A673 (cell line): Measurements from ENCODE around the gene CACNG5. TPM values are rescaled to one million over a fixed set of nuclear protein-coding genes. Genes with fewer than 3 reads are reported as not detected.

Experiments used
- BruUV-seq: library from RNA; stranded (reverse); fragments of 400-500 nt; replicated peaks from 2 replicates; lab custom pipeline; 2021; lab: Mats Ljungman, UMichigan
- CTCF ChIA-PET: fragments of 300-600 bp; sonication (Branson Sonifier 250); formaldehyde crosslinking; loops from one replicate; lab custom pipeline; 2022; ENCODE audit warnings: antibody characterized with exemption; lab: Charles Lee
- POLR2A ChIA-PET: fragments of 300-600 bp; sonication (Branson Sonifier 250); formaldehyde crosslinking; loops from one replicate; lab custom pipeline; 2022; ENCODE audit warnings: antibody characterized with exemption; ENCODE audit not compliant: low non-redundant PET; lab: Charles Lee
- DNase-seq: peaks from one replicate; pipeline ENCODE4 v3.0.0-alpha.2; 2015; ENCODE audit warnings: low spot score
- H3K27ac ChIP-seq: fragments of 200-600 bp; sonication (generic); 2 replicates; pipeline ENCODE4 v1.5.1; 2016; ENCODE audit warnings: mixed run types, low read depth, mild to moderate bottlenecking, mixed read lengths, antibody characterized with exemption, low read length; ENCODE audit not compliant: poor library complexity, severe bottlenecking
- H3K27me3 ChIP-seq: fragments of 200-600 bp; sonication (generic); replicated peaks from 2 replicates; pipeline ENCODE4 v1.6.1; 2017; ENCODE audit warnings: mixed run types, low read depth, mild to moderate bottlenecking, mixed read lengths, antibody characterized with exemption, low read length; ENCODE audit not compliant: insufficient read depth, poor library complexity
- H3K36me3 ChIP-seq: fragments of 200-600 bp; sonication (generic); 2 replicates; pipeline ENCODE4 v1.6.1; 2016; ENCODE audit warnings: mixed run types, mild to moderate bottlenecking, mixed read lengths, antibody characterized with exemption, low read length; ENCODE audit not compliant: insufficient read depth, poor library complexity, severe bottlenecking
- H3K4me1 ChIP-seq: fragments of 200-600 bp; sonication (generic); 2 replicates; pipeline ENCODE4 v1.6.1; 2017; ENCODE audit warnings: mixed run types, mild to moderate bottlenecking, mixed read lengths, antibody characterized with exemption, low read length; ENCODE audit not compliant: insufficient read depth, poor library complexity, severe bottlenecking
- H3K4me3 ChIP-seq: fragments of 200-600 bp; sonication (generic); 2 replicates; pipeline ENCODE4 v1.5.1; 2016; ENCODE audit warnings: low read depth, mixed run types, mild to moderate bottlenecking, mixed read lengths, low read length; ENCODE audit not compliant: poor library complexity, severe bottlenecking
- H3K9me3 ChIP-seq: fragments of 200-600 bp; sonication (generic); 2 replicates; pipeline ENCODE4 v1.6.1; 2016; ENCODE audit warnings: mixed run types, low read depth, mild to moderate bottlenecking, mixed read lengths, antibody characterized with exemption, low read length; ENCODE audit not compliant: poor library complexity, severe bottlenecking
- EZH2 ChIP-seq: fragments of 200-600 bp; sonication (generic); IDR thresholded peaks from 2 replicates; pipeline ENCODE4 v1.6.1; 2017; ENCODE audit warnings: borderline replicate concordance, low read depth, mild to moderate bottlenecking, mixed read lengths, antibody characterized with exemption, low read length; ENCODE audit not compliant: poor library complexity, severe bottlenecking
- intact Hi-C: fragments of 100-400 bp; cut with micrococcal nuclease; formaldehyde crosslinking; loops from one replicate; pipeline ENCODE4 v1.10.0; 2022; ENCODE audit not compliant: unreplicated experiment
- total RNA-seq: library from RNA; stranded (reverse); gene quantifications from 2 replicates; pipeline ENCODE4 v1.2.3, GENCODE V29; 2021
- TF ChIP-seq, protein P1 (sequence below): fragments of 300-800, 200-600 bp; sonication (generic); conservative IDR thresholded peaks from 2 replicates; pipeline ENCODE4 v1.5.1; 2017; ENCODE audit warnings: low read depth, mild to moderate bottlenecking, antibody characterized with exemption, low read length, moderate library complexity, mixed read lengths

CACNG5 gene
- total RNA-seq, 1 experiment from 2014 or later = 0.88 TPM

DNA sequence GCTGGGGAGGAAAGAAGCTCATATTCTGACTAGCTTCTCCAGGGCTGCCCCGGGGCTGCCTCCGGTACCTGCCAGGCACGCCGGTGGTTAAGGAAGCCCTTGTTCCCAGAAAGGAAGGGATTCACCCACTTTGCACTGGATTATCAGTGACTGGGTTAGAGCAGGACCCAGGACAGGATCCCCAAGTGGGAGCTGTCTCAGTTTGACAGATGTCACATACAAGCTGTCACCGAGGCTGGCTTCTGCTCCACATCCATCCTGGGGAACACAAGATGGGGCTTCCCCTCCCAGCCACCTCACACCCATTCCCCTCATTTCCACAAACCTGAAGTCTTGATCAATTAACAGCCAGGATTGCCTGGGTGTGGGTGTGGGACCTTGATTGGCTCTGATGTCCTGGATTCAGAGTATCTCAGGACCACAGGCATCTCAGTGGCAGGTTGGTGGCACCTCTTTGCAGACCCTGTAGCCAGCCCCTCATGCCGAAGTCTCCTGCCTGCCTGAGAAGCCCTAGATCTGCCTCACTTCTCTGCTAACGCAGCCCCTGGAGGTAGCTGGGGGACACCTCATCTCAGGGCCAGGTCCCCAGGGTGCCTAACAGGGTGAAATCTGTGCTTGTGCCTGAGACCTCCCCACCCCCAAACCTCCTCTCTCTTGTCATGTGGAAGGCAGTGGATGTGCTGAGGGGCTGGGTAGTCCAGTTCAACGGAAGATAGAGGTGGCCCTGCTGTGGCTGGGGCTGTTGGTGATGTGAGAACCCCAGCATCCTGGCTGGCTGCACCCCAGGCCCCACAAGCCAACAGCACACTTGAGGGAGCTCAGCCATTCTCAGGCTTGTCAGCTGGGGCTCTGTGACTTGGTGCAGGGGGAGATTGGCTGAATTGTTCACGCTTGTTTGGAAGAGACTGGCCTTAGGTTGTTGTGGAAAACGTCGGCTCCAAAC, 1.4 kb downstream of the CACNG5 start:
- H3K4me3 ChIP-seq = no peak overlapping the region
- no peak for TF ChIP-seq EZH2
- TF ChIP-seq, protein P1, sequence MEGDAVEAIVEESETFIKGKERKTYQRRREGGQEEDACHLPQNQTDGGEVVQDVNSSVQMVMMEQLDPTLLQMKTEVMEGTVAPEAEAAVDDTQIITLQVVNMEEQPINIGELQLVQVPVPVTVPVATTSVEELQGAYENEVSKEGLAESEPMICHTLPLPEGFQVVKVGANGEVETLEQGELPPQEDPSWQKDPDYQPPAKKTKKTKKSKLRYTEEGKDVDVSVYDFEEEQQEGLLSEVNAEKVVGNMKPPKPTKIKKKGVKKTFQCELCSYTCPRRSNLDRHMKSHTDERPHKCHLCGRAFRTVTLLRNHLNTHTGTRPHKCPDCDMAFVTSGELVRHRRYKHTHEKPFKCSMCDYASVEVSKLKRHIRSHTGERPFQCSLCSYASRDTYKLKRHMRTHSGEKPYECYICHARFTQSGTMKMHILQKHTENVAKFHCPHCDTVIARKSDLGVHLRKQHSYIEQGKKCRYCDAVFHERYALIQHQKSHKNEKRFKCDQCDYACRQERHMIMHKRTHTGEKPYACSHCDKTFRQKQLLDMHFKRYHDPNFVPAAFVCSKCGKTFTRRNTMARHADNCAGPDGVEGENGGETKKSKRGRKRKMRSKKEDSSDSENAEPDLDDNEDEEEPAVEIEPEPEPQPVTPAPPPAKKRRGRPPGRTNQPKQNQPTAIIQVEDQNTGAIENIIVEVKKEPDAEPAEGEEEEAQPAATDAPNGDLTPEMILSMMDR = no peak
- H3K27ac ChIP-seq = no peak overlapping the region
- POLR2A ChIA-PET = no interaction called here
- DNase-seq = no peak
- H3K36me3 ChIP-seq = no peaks in the 10 kb centered on the region
- peaks cover 17% of the 10 kb centered on the region for H3K4me1 ChIP-seq
- CTCF ChIA-PET = interaction anchor here (0.5 kb wide), 1 partner anchor 552 kb away, joined by 5 read pairs; no protein-coding TSS in a partner anchor
- intact Hi-C loops = no loop called here
- H3K27me3 ChIP-seq = no peaks in the 10 kb centered on the region
- no TSS peak for BruUV-seq
- no peaks in the 10 kb centered on the region for H3K9me3 ChIP-seq

DNA sequence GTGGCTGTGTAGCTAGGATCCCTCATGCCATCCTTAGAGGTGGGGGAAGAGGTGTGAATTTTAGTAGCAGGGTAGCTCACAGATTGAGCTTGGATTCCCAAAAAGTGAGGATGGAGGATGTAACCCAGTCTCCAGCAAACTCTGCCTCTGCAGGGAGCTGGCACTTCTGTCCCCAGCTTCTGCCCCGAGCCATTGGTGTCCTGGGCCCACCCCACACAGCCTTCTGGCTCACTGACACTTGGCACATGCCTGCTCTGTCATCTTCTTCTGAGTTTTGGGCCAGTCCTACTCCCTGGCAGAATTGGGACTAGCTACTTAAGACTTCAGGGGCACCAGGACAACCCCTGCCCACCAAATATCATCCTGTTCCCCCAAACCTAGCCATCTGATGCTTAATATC, 2.3 kb downstream of the CACNG5 start:
- intact Hi-C loops = no loop called here
- H3K9me3 ChIP-seq = no peaks in the 10 kb centered on the region
- DNase-seq = no peak
- no peaks in the 10 kb centered on the region for H3K27me3 ChIP-seq
- no TSS peak for BruUV-seq
- CTCF ChIA-PET = no interaction called here
- no peak overlapping the region for H3K27ac ChIP-seq
- TF ChIP-seq, protein P1 = no peak
- TF ChIP-seq EZH2 = no peak
- H3K36me3 ChIP-seq = no peaks in the 10 kb centered on the region
- peaks cover 8% of the 10 kb centered on the region for H3K4me1 ChIP-seq
- POLR2A ChIA-PET = no interaction called here
- H3K4me3 ChIP-seq = no peak overlapping the region

DNA sequence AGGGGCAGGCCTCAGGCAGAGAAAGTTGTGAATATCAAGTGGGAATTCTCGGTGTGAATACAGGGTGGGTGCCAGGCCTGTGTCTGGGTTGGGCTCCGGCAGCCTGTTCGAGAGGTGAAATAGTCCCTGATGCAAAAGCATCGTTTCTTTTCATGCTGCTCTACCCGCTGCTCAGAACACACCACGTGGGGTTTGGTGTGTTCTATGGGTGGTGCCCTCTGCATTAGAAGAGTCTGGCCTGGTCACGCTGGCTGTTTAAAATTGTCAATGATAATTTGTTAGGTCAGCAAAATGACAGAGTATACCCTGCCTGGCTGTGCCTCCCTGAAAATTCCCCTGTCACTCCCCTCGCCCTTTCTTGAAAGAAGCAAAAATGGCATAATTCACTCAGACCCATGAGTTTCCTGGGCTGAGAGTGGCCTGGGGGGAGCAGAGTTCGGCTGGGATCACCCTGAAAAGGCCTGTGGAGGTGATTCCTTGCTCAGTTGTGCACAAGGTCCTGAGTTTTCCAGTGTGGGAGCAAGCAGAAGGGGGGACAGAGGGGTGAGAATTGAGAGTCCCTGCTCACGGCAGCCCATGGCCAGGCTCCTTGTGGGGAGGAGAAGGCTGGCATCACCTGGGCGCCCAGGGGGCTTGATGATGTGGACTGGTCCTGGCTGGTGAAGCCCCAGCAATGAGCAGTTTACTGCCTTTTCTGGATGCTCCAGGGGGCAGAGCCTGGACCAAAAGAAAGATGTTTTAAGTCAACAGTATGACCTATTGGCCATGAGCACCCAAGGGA, 3.2 kb downstream of the CACNG5 start:
- intact Hi-C loops = no loop called here
- H3K4me3 ChIP-seq = no peak overlapping the region
- H3K36me3 ChIP-seq = no peaks in the 10 kb centered on the region
- no peak for DNase-seq
- H3K27ac ChIP-seq = no peak overlapping the region
- H3K9me3 ChIP-seq = no peaks in the 10 kb centered on the region
- BruUV-seq = no TSS peak
- POLR2A ChIA-PET = no interaction called here
- no peaks in the 10 kb centered on the region for H3K27me3 ChIP-seq
- no peak for TF ChIP-seq EZH2
- TF ChIP-seq, protein P1 = no peak
- H3K4me1 ChIP-seq = peaks cover 4% of the 10 kb centered on the region
- CTCF ChIA-PET = no interaction called here
